Measurements from ENCODE around the gene F10. TPM values are rescaled to one million over a fixed set of nuclear protein-coding genes. Genes with fewer than 3 reads are reported as not detected.

F10 gene
- total RNA-seq, 3 donors from 2014 or later (not counting 1 experiment from before 2014, with no cell fraction given): not detected

- DNase-seq: no peak
- no peaks in the 10 kb centered on the region for H3K4me1 ChIP-seq (ENCODE audit: control insufficient read depth, insufficient read depth, low read length)
- H3K4me3 ChIP-seq (ENCODE audit: low read length): no peak overlapping the region
- Mint-ChIP-seq H3K4me1 (no peaks in the 10 kb centered on the region), H3K27me3 (ENCODE audit: low read depth in 2 of 2) (no peaks in the 10 kb centered on the region), H3K27ac (no peak overlapping the region), H3K36me3 (no peaks in the 10 kb centered on the region), H3K9me3 (no peaks in the 10 kb centered on the region), H3K4me3 (no peak overlapping the region)
- H3K9me3 ChIP-seq (ENCODE audit: control insufficient read depth, insufficient read depth, low read length): no peaks in the 10 kb centered on the region
- no peak for TF ChIP-seq CTCF (IDR thresholded peaks at IDR 0.05)
- 91% methylated on average over 17 of the region's 17 CpGs for WGBS (ENCODE audit: insufficient coverage)
- ATAC-seq: no peak
- H3K36me3 ChIP-seq (ENCODE audit: control insufficient read depth, insufficient read depth, low read length): no peaks in the 10 kb centered on the region
- no peak overlapping the region for H3K27ac ChIP-seq (ENCODE audit: low read length)
- intact Hi-C loops (cut with micrococcal nuclease): no loop called here
- no peaks in the 10 kb centered on the region for H3K27me3 ChIP-seq (ENCODE audit: control insufficient read depth, insufficient read depth, low read length)
Observed at GRCh38 chr13:113088691-113089020, 33.9 kb upstream of the F10 start.

GRCh38 chr13:113089693-113090414 lies 32.7 kb upstream of the F10 start:
- Mint-ChIP-seq H3K4me1 (no peaks in the 10 kb centered on the region), H3K27ac (no peak overlapping the region), H3K36me3 (no peaks in the 10 kb centered on the region), H3K4me3 (no peak overlapping the region), H3K27me3 (ENCODE audit: low read depth in 2 of 2) (no peaks in the 10 kb centered on the region), H3K9me3 (no peaks in the 10 kb centered on the region)
- no peak overlapping the region for H3K27ac ChIP-seq (ENCODE audit: low read length)
- H3K36me3 ChIP-seq (ENCODE audit: control insufficient read depth, insufficient read depth, low read length): no peaks in the 10 kb centered on the region
- H3K4me3 ChIP-seq (ENCODE audit: low read length): no peak overlapping the region
- intact Hi-C loops (cut with micrococcal nuclease): no loop called here
- 95% methylated on average over 36 of the region's 36 CpGs for WGBS (ENCODE audit: insufficient coverage)
- no peaks in the 10 kb centered on the region for H3K4me1 ChIP-seq (ENCODE audit: control insufficient read depth, insufficient read depth, low read length)
- no peaks in the 10 kb centered on the region for H3K9me3 ChIP-seq (ENCODE audit: control insufficient read depth, insufficient read depth, low read length)
- TF ChIP-seq CTCF (IDR thresholded peaks at IDR 0.05): no peak
- ATAC-seq (no peak), DNase-seq (no peak)
- H3K27me3 ChIP-seq (ENCODE audit: control insufficient read depth, insufficient read depth, low read length): no peaks in the 10 kb centered on the region

GRCh38 chr13:113090415-113090770 lies 32.2 kb upstream of the F10 start:
- TF ChIP-seq CTCF (IDR thresholded peaks at IDR 0.05): no peak
- no peak overlapping the region for H3K27ac ChIP-seq (ENCODE audit: low read length)
- no peak for DNase-seq
- H3K27me3 ChIP-seq (ENCODE audit: control insufficient read depth, insufficient read depth, low read length): no peaks in the 10 kb centered on the region
- Mint-ChIP-seq H3K36me3 (no peaks in the 10 kb centered on the region), H3K4me1 (no peaks in the 10 kb centered on the region), H3K27me3 (ENCODE audit: low read depth in 2 of 2) (no peaks in the 10 kb centered on the region), H3K4me3 (no peak overlapping the region), H3K9me3 (no peaks in the 10 kb centered on the region), H3K27ac (no peak overlapping the region)
- H3K4me1 ChIP-seq (ENCODE audit: control insufficient read depth, insufficient read depth, low read length): no peaks in the 10 kb centered on the region
- no peaks in the 10 kb centered on the region for H3K9me3 ChIP-seq (ENCODE audit: control insufficient read depth, insufficient read depth, low read length)
- ATAC-seq: no peak
- intact Hi-C loops (cut with micrococcal nuclease): no loop called here
- H3K4me3 ChIP-seq (ENCODE audit: low read length): no peak overlapping the region
- WGBS (ENCODE audit: insufficient coverage): 92% methylated on average over 12 of the region's 13 CpGs
- H3K36me3 ChIP-seq (ENCODE audit: control insufficient read depth, insufficient read depth, low read length): no peaks in the 10 kb centered on the region

DNA sequence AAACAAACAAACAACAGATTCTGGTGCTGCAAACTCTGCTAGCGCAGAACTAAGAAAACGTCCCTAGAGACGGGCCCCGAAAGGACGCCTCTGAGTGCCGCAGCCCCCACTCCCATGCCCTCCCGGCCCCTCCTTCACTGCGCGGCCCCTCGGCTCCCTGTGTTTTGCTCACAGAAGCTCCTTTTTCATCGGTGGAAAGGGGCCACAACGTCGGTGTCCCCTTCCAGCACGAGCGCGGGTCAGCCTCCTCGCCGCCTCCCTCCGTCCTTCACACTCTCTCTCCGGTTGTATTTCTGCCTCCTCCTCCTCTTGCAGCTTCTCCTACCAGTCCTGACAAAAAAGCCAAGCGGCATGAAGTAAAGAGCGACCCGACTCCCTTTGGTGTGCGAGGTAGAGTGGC lies 31.8 kb upstream of the F10 start:
- Mint-ChIP-seq H3K4me3 (no peak overlapping the region), H3K4me1 (no peaks in the 10 kb centered on the region), H3K27ac (no peak overlapping the region), H3K27me3 (ENCODE audit: low read depth in 2 of 2) (no peaks in the 10 kb centered on the region), H3K36me3 (no peaks in the 10 kb centered on the region), H3K9me3 (no peaks in the 10 kb centered on the region)
- intact Hi-C loops (cut with micrococcal nuclease): no loop called here
- ATAC-seq (no peak), DNase-seq (no peak)
- WGBS (ENCODE audit: insufficient coverage): 95% methylated on average over 24 of the region's 24 CpGs
- H3K27ac ChIP-seq (ENCODE audit: low read length): no peak overlapping the region
- H3K4me3 ChIP-seq (ENCODE audit: low read length): no peak overlapping the region
- TF ChIP-seq CTCF (IDR thresholded peaks at IDR 0.05): no peak
- no peaks in the 10 kb centered on the region for H3K36me3 ChIP-seq (ENCODE audit: control insufficient read depth, insufficient read depth, low read length)
- no peaks in the 10 kb centered on the region for H3K9me3 ChIP-seq (ENCODE audit: control insufficient read depth, insufficient read depth, low read length)
- H3K4me1 ChIP-seq (ENCODE audit: control insufficient read depth, insufficient read depth, low read length): no peaks in the 10 kb centered on the region
- H3K27me3 ChIP-seq (ENCODE audit: control insufficient read depth, insufficient read depth, low read length): no peaks in the 10 kb centered on the region
